ENCODE data around the gene ST6GAL1.
A peak's percentile ranks its signal among the peaks of the same experiment; 100 is the strongest.

The ST6GAL1 gene

GRCh38 chr3:186980989-186981388 lies 50.7 kb downstream of the ST6GAL1 start:
- no peak for DNase-seq (ENCODE audit: low spot score)
- TF ChIP-seq CTCF (IDR thresholded peaks at IDR 0.05; ENCODE audit: extremely low read depth, missing control alignments), result no peak

- no peak for DNase-seq (ENCODE audit: low spot score)
Measured at GRCh38 chr3:186983659-186984058, 53.3 kb downstream of the ST6GAL1 start.

GRCh38 chr3:186984064-186984463 lies 53.7 kb downstream of the ST6GAL1 start:
- no peak for TF ChIP-seq CTCF (IDR thresholded peaks at IDR 0.05; ENCODE audit: extremely low read depth, missing control alignments)

More at GRCh38 chr3:186983659-186984058, 53.3 kb downstream of the ST6GAL1 start:
- TF ChIP-seq CTCF (IDR thresholded peaks at IDR 0.05; ENCODE audit: extremely low read depth, missing control alignments), result no peak

GRCh38 chr3:186985661-186986364 lies 55.5 kb downstream of the ST6GAL1 start:
- peak; percentile 45 for DNase-seq (ENCODE audit: low spot score)
- no peak for TF ChIP-seq CTCF (IDR thresholded peaks at IDR 0.05; ENCODE audit: extremely low read depth, missing control alignments)

More at GRCh38 chr3:186984064-186984463, 53.7 kb downstream of the ST6GAL1 start:
- DNase-seq (ENCODE audit: low spot score), result no peak

- no peak for TF ChIP-seq CTCF (IDR thresholded peaks at IDR 0.05; ENCODE audit: extremely low read depth, missing control alignments)
- DNase-seq (ENCODE audit: low spot score), result no peak
Measured at GRCh38 chr3:186986406-186986805, 56.1 kb downstream of the ST6GAL1 start.

GRCh38 chr3:186986816-186987215 lies 56.5 kb downstream of the ST6GAL1 start:
- no peak for TF ChIP-seq CTCF (IDR thresholded peaks at IDR 0.05; ENCODE audit: extremely low read depth, missing control alignments)
- DNase-seq (ENCODE audit: low spot score), result no peak

GRCh38 chr3:186988806-186989205 lies 58.5 kb downstream of the ST6GAL1 start:
- DNase-seq (ENCODE audit: low spot score), result peak; percentile 29
- no peak for TF ChIP-seq CTCF (IDR thresholded peaks at IDR 0.05; ENCODE audit: extremely low read depth, missing control alignments)
